ENCODE measurements around the gene LY6G6C. TPM values are rescaled to one million over a fixed set of nuclear protein-coding genes. Genes with fewer than 3 reads are reported as not detected.

Gene LY6G6C
- total RNA-seq, 1 donor from 2014 or later, result not detected

GRCh38 chr6:31750411-31751022 lies 29.0 kb upstream of the LY6G6C start:
- Histone ChIP-seq H3K9me3 (no peaks in the 10 kb centered on the region), H3K27me3 (ENCODE audit: low read depth) (no peaks in the 10 kb centered on the region), H3K4me3 (no peak overlapping the region), H3K27ac (no peak overlapping the region), H3K36me3 (no peaks in the 10 kb centered on the region), H3K4me1 (no peaks in the 10 kb centered on the region)
- no peak for ATAC-seq
- TF ChIP-seq, protein P1, sequence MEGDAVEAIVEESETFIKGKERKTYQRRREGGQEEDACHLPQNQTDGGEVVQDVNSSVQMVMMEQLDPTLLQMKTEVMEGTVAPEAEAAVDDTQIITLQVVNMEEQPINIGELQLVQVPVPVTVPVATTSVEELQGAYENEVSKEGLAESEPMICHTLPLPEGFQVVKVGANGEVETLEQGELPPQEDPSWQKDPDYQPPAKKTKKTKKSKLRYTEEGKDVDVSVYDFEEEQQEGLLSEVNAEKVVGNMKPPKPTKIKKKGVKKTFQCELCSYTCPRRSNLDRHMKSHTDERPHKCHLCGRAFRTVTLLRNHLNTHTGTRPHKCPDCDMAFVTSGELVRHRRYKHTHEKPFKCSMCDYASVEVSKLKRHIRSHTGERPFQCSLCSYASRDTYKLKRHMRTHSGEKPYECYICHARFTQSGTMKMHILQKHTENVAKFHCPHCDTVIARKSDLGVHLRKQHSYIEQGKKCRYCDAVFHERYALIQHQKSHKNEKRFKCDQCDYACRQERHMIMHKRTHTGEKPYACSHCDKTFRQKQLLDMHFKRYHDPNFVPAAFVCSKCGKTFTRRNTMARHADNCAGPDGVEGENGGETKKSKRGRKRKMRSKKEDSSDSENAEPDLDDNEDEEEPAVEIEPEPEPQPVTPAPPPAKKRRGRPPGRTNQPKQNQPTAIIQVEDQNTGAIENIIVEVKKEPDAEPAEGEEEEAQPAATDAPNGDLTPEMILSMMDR (IDR thresholded peaks at IDR 0.05), result no peak
- intact Hi-C loops (cut with DNase I), result no loop called here
- no peak for DNase-seq

- H3K27ac ChIP-seq, result no peak overlapping the region
- TF ChIP-seq, protein P1 (IDR thresholded peaks at IDR 0.05), result no peak
- intact Hi-C loops (cut with DNase I), result no loop called here
- no peak for DNase-seq
- ATAC-seq, result no peak
- no peaks in the 10 kb centered on the region for H3K27me3 ChIP-seq (ENCODE audit: low read depth)
- no peaks in the 10 kb centered on the region for H3K36me3 ChIP-seq
- H3K4me3 ChIP-seq, result no peak overlapping the region
- H3K4me1 ChIP-seq, result no peaks in the 10 kb centered on the region
- H3K9me3 ChIP-seq, result no peaks in the 10 kb centered on the region
Observed at GRCh38 chr6:31749301-31750036, 27.9 kb upstream of the LY6G6C start.

DNA sequence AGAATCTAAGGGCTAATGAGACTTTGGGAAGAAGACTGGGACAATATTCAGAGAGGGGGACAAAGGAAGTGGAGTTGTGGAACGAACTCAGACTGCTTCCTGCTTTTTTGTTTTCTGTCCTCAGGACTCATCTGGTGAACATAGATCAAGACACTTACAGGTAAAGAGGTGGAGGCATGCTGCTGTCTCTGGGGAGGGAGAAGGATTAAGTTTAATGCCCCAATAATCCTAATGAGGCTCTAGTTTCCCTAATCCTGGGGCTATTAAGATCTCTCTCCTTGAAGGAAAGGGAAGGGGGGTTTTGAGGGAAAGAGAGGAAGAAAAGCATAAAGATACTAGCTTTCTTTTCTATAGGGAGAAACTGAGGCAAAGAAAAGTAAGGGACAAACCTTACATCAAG lies 22.9 kb upstream of the LY6G6C start:
- Histone ChIP-seq H3K4me3 (no peak overlapping the region), H3K36me3 (peaks cover 4% of the 10 kb centered on the region), H3K27me3 (ENCODE audit: low read depth) (no peaks in the 10 kb centered on the region), H3K27ac (no peak overlapping the region), H3K4me1 (peaks cover 10% of the 10 kb centered on the region), H3K9me3 (no peaks in the 10 kb centered on the region)
- intact Hi-C loops (cut with DNase I), result no loop called here
- DNase-seq (no peak), ATAC-seq (no peak)
- TF ChIP-seq, protein P1 (IDR thresholded peaks at IDR 0.05), result no peak

DNA sequence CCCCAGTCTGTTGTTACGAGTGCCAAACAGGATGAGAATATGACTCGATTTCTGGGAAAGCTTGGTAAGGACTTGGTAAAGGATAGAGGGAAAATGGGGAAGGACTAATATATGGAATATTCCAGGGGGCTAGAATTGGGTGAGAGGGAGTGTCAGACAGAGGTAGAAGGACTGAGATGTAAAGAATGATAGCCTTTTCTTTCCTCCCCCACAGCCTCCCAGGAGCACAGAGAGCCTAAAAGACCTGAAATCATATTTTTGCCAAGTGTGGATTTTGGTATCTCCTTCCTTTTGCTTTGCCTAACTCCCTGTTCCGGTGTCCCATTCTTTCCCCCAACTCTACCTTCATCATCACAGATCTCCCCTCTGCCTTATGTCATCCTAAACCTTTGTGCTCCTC lies 21.3 kb upstream of the LY6G6C start:
- Histone ChIP-seq H3K27ac (no peak overlapping the region), H3K4me3 (no peak overlapping the region), H3K9me3 (no peaks in the 10 kb centered on the region), H3K27me3 (ENCODE audit: low read depth) (no peaks in the 10 kb centered on the region), H3K4me1 (peaks cover 25% of the 10 kb centered on the region), H3K36me3 (peaks cover 4% of the 10 kb centered on the region)
- TF ChIP-seq, protein P1 (IDR thresholded peaks at IDR 0.05), result no peak
- ATAC-seq (no peak), DNase-seq (no peak)
- intact Hi-C loops (cut with DNase I), result no loop called here

- Histone ChIP-seq H3K4me3 (no peak overlapping the region), H3K36me3 (peaks cover 4% of the 10 kb centered on the region), H3K9me3 (no peaks in the 10 kb centered on the region), H3K27me3 (ENCODE audit: low read depth) (no peaks in the 10 kb centered on the region), H3K27ac (no peak overlapping the region), H3K4me1 (peaks cover 36% of the 10 kb centered on the region)
- intact Hi-C loops (cut with DNase I), result no loop called here
- no peak for ATAC-seq
- TF ChIP-seq, protein P1 (IDR thresholded peaks at IDR 0.05), result no peak
- DNase-seq, result no peak
Observed at GRCh38 chr6:31741815-31742214, 20.3 kb upstream of the LY6G6C start.
